ENCODE measurements around the gene DNMT3A.

The DNMT3A gene

GRCh38 chr2:25341753-25342371 is at the start of gene DNMT3A:
Gene DNMT3A, minus strand, starts transcription at chr2:25341925. Its CDS starts 27,941 bp downstream, at chr2:25313984.
- peak in 3 of 4 experiments; percentile 32 to 61 (median 50) for DNase-seq

GRCh38 chr2:25389161-25389560 is 47.4 kb upstream of the DNMT3A start:
- DNase-seq: no peak

GRCh38 chr2:25388491-25388890 is 46.8 kb upstream of the DNMT3A start:
- no peak for DNase-seq

GRCh38 chr2:25387876-25388449 is 46.2 kb upstream of the DNMT3A start:
- no peak for DNase-seq

- no peak for DNase-seq
Observed at GRCh38 chr2:25386971-25387875, 45.5 kb upstream of the DNMT3A start.

GRCh38 chr2:25385910-25386309 is 44.2 kb upstream of the DNMT3A start:
- DNase-seq: no peak

- no peak for DNase-seq
Observed at GRCh38 chr2:25383806-25384205, 42.1 kb upstream of the DNMT3A start.

- DNase-seq: no peak
Observed at GRCh38 chr2:25381502-25381901, 39.8 kb upstream of the DNMT3A start.

GRCh38 chr2:25380586-25381375 is 39.1 kb upstream of the DNMT3A start:
- no peak for DNase-seq

- no peak for DNase-seq
Observed at GRCh38 chr2:25380023-25380422, 38.3 kb upstream of the DNMT3A start.

- no peak for DNase-seq
Observed at GRCh38 chr2:25379535-25379934, 37.8 kb upstream of the DNMT3A start.

GRCh38 chr2:25378731-25379490 is 37.2 kb upstream of the DNMT3A start:
- DNase-seq: no peak

GRCh38 chr2:25377822-25378421 is 36.2 kb upstream of the DNMT3A start:
- DNase-seq: no peak

- peak; percentile 88 to 98 (median 93) for DNase-seq
Observed at GRCh38 chr2:25376750-25377621, 35.3 kb upstream of the DNMT3A start.

- no peak for DNase-seq
Observed at GRCh38 chr2:25375989-25376545, 34.3 kb upstream of the DNMT3A start.

GRCh38 chr2:25375371-25375988 is 33.8 kb upstream of the DNMT3A start:
- no peak for DNase-seq

- no peak for DNase-seq
Observed at GRCh38 chr2:25374827-25375226, 33.1 kb upstream of the DNMT3A start.

- no peak for DNase-seq
Observed at GRCh38 chr2:25374411-25374810, 32.7 kb upstream of the DNMT3A start.

- DNase-seq: no peak
Observed at GRCh38 chr2:25373269-25373981, 31.7 kb upstream of the DNMT3A start.
